Measurements from ENCODE around the gene AGPAT3.

AGPAT3 gene

DNA sequence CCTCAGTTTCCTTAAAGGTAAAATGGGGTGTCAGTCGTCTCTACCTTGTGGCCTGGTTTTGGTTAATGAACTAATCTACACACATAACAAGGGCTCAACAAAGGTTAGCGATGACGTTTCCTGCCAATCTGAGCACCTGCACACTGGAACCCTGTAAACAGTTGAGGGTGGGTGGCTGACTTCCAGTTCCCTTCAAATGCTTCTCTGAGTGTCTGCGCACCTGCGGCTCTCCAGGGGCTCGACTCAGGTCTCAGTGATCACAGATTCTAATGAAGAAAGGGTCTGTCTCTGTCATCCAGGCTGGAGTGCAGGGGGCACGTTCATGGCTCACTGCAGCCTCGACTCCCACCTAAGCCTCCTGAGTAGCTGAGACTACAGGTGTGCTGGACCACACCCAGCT lies 3.3 kb upstream of the AGPAT3 start:
- Histone ChIP-seq H3K27me3 (replicated peaks) (no peaks in the 10 kb centered on the region), H3K27ac (no peak overlapping the region), H3K4me3 (ENCODE audit: low read depth, low read length) (no peak overlapping the region), H3K36me3 (replicated peaks) (no peaks in the 10 kb centered on the region)
- in situ Hi-C loops (cut with HindIII; ENCODE audit: low pct_ligation_motif_present, low sequenced_read_pairs): no loop called here
- TF ChIP-seq, protein P1, sequence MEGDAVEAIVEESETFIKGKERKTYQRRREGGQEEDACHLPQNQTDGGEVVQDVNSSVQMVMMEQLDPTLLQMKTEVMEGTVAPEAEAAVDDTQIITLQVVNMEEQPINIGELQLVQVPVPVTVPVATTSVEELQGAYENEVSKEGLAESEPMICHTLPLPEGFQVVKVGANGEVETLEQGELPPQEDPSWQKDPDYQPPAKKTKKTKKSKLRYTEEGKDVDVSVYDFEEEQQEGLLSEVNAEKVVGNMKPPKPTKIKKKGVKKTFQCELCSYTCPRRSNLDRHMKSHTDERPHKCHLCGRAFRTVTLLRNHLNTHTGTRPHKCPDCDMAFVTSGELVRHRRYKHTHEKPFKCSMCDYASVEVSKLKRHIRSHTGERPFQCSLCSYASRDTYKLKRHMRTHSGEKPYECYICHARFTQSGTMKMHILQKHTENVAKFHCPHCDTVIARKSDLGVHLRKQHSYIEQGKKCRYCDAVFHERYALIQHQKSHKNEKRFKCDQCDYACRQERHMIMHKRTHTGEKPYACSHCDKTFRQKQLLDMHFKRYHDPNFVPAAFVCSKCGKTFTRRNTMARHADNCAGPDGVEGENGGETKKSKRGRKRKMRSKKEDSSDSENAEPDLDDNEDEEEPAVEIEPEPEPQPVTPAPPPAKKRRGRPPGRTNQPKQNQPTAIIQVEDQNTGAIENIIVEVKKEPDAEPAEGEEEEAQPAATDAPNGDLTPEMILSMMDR (IDR thresholded peaks at IDR 0.05; ENCODE audit: low read depth, low read length, missing control alignments): no peak
- DNase-seq: no peak

DNA sequence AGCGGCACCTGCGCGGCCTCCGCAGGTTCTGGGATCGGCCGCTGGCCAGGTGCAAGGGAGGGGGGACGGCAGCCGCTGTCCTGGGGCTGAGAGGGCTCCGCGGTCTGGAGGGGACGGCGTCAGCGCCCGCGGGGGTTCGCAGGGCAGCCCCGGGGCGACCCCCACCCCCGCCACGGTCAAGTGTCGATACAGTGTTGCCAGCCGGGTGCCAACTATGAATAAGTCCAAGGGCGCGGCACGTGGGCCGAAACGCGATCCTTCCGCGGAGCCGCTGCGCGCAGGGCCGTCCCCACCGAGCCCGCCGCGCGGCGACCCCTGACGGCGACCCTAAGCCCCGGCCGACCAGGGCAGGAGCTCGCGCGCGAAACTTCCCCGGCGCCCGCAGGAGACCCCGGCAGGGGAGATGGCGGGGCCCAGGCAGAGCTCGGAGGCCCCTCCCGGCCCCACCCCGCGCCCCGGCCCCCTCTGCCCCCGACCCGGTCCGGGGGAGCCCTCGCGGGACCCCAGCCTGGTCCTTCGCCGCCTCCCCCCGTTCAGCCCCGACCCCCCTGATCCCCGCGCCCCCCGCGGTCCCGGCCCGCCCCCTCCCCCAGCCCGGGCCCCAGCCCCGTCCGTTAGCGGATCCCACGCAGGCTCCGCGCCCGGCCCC lies 586 bp upstream of the AGPAT3 start:
- peak overlapping the region; percentile 43 for H3K4me3 ChIP-seq (ENCODE audit: low read depth, low read length)
- H3K27me3 ChIP-seq (replicated peaks): no peaks in the 10 kb centered on the region
- no peak for DNase-seq
- H3K27ac ChIP-seq: no peak overlapping the region
- in situ Hi-C loops (cut with HindIII; ENCODE audit: low pct_ligation_motif_present, low sequenced_read_pairs): no loop called here
- TF ChIP-seq, protein P1 (IDR thresholded peaks at IDR 0.05; ENCODE audit: low read depth, low read length, missing control alignments): no peak
- no peaks in the 10 kb centered on the region for H3K36me3 ChIP-seq (replicated peaks)

DNA sequence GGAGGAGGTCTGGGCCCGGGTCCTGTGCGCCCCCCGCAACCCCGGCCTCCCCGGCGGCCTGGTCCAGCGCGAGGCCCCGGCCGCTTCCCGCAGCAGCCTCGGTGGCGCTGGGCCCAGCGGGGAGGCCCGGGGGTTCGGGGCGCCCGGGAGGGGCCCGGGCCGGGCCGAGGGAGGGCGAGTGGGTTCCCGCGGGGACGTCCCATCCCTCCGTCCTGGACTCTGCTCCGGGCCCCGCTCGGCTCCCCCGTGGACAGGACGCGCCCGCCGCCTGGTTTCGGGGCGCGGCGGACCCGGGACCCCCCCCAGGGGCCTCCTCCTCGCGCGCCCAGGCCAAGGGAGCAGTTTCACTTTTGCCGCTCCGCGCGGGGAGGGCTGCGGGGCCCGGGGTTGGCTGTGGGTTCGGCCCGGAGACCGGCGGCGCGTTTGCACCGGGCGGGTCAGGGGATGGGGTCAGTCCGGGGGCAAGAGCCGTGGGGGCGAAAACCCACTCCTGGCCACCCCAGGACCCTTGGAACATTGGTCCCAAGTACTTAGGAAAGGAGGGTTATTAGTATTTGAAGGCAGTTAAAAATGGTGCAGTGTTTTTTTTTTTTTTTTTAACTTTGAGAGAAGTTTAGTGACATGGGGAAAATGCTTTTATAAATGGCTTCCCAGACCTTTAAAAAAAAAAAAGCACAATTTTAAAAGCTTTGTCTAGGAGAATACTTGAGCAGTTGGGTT lies 677 bp downstream of the AGPAT3 start:
- H3K36me3 ChIP-seq (replicated peaks): no peaks in the 10 kb centered on the region
- peak overlapping the region; percentile 66 for H3K4me3 ChIP-seq (ENCODE audit: low read depth, low read length)
- TF ChIP-seq, protein P1 (IDR thresholded peaks at IDR 0.05; ENCODE audit: low read depth, low read length, missing control alignments): no peak
- H3K27ac ChIP-seq: peak overlapping the region; percentile 63
- no peak for DNase-seq
- H3K27me3 ChIP-seq (replicated peaks): no peaks in the 10 kb centered on the region
- in situ Hi-C loops (cut with HindIII; ENCODE audit: low pct_ligation_motif_present, low sequenced_read_pairs): no loop called here

DNA sequence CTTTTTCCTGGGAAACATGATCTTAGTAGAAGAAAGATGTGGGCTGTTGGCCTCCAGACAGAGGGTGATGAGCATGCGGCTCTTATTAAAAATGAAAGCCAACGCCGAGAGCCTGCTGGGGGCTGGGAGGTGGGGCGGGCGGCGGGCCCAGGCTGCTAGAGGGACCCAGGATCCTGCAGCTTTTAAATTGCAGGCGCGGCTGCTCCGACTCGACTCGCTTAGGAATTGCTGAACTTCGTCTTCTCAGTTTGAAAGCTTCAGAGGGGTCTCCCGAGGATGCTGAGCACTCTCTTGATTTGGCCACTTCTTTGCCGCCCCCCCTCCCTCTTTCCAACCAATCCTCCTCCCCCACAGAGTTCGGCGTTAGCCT lies 1.2 kb downstream of the AGPAT3 start:
- in situ Hi-C loops (cut with HindIII; ENCODE audit: low pct_ligation_motif_present, low sequenced_read_pairs): no loop called here
- DNase-seq: peak; percentile 22
- Histone ChIP-seq H3K27ac (peak overlapping the region; percentile 63), H3K36me3 (replicated peaks) (no peaks in the 10 kb centered on the region), H3K4me3 (ENCODE audit: low read depth, low read length) (peak overlapping the region; percentile 66), H3K27me3 (replicated peaks) (no peaks in the 10 kb centered on the region)
- TF ChIP-seq, protein P1 (IDR thresholded peaks at IDR 0.05; ENCODE audit: low read depth, low read length, missing control alignments): no peak

DNA sequence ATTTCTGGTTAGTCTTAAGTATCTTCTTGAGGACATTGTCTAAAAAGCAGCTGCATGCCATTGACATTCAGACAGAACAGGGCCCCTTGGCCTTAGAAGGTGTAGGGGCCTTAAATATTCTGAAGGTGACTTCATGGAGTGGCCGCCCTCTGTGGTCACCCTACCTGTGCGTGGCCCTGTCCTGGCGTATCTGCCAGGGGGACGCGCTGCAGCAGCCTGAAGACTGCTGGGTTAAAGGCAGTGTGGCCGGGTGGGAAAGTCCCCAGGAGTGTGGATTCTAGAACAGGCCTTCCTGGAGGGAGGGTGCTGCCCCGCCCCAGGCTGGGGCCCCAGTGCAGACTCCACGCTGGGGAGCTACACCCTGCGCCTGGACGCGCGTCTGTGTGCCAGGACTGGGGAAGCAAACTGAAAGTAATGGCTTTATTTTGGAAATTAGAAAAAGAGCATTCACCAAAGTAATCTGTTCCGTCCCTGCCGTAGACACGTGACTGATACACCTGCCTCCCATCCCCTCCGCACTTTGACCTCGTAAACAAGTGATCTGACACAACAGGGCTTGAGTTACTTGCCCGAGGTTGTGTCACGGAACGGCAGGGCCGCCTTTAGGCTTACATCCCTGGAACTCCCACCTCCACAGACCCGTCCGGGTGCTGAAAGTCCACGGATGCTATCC lies 1.8 kb downstream of the AGPAT3 start:
- Histone ChIP-seq H3K27ac (peak overlapping the region; percentile 63), H3K36me3 (replicated peaks) (no peaks in the 10 kb centered on the region), H3K27me3 (replicated peaks) (no peaks in the 10 kb centered on the region), H3K4me3 (ENCODE audit: low read depth, low read length) (peak overlapping the region; percentile 66)
- DNase-seq: no peak
- in situ Hi-C loops (cut with HindIII; ENCODE audit: low pct_ligation_motif_present, low sequenced_read_pairs): no loop called here
- TF ChIP-seq, protein P1 (IDR thresholded peaks at IDR 0.05; ENCODE audit: low read depth, low read length, missing control alignments): no peak
